Breast epithelium (tissue), 3 donors: ENCODE measurements around the gene SLFN5.

ENCODE experiments used
- POLR2A ChIP-seq: fragments of 450-650 bp; IDR thresholded peaks from one replicate; pipeline ENCODE4 v1.6.1; 2016; ENCODE audit warnings: antibody characterized with exemption, mild to moderate bottlenecking, moderate library complexity
- POLR2AphosphoS5 ChIP-seq, 3 donors: sonication (generic); formaldehyde crosslinking; IDR thresholded peaks; one replicate each; pipeline ENCODE4 v1.6.1; 2017; ENCODE audit warnings: antibody characterized with exemption in 3 of 3
- TF ChIP-seq, protein P1 (sequence below), 3 donors: fragments of 450-650 bp; IDR thresholded peaks; one replicate each; pipeline ENCODE4 v1.5.1; 2016 to 2017; ENCODE audit warnings: antibody characterized with exemption in 3 of 3, mild to moderate bottlenecking in 3 of 3, moderate library complexity in 3 of 3

DNA sequence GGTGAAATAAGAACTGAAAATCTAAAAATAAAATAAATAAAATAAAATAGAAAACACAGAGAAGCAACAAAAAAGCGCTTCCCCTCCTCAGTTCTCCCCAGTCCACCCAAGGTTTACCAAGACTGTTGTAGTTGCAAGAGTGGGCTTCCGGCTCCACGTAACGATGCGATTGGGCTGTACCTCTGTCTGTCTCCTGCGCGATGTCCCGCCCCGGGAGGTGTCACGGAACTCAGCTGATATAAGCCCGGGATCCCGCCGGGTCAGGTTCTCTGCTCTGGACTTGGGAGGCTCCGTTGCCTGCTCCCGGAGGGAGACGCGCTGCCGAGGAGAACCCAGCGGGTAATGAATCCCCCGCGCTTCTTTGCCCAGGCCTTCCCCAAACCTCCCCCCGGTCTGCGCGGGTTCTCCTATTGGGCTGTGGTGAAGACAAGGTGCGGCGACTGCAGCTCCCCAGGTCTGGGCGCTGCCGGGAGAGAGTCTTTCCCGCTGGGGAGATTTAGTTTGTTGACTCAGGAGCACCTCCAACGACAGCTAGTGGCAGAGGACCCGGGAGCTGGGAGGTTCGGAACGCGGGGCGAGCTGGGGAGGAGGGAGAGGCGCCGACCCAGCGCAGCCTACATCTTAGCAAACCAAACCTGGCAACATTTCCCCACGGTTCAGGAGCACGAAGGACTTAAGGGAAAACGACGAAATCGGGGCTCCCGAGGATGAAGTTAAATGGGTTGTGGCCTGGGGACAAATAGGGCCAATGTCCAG is at the start of gene SLFN5:
- TF ChIP-seq POLR2AphosphoS5 (IDR thresholded peaks at IDR 0.05) (peak; percentile 96 to 98 (median 97)), POLR2A (peak; percentile 97)
- TF ChIP-seq, protein P1, sequence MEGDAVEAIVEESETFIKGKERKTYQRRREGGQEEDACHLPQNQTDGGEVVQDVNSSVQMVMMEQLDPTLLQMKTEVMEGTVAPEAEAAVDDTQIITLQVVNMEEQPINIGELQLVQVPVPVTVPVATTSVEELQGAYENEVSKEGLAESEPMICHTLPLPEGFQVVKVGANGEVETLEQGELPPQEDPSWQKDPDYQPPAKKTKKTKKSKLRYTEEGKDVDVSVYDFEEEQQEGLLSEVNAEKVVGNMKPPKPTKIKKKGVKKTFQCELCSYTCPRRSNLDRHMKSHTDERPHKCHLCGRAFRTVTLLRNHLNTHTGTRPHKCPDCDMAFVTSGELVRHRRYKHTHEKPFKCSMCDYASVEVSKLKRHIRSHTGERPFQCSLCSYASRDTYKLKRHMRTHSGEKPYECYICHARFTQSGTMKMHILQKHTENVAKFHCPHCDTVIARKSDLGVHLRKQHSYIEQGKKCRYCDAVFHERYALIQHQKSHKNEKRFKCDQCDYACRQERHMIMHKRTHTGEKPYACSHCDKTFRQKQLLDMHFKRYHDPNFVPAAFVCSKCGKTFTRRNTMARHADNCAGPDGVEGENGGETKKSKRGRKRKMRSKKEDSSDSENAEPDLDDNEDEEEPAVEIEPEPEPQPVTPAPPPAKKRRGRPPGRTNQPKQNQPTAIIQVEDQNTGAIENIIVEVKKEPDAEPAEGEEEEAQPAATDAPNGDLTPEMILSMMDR (IDR thresholded peaks at IDR 0.05), result no peak
